Endothelial cell of umbilical vein (primary cell): ENCODE measurements around the gene FAM20A.

Experiments used
- EZH2 ChIP-seq: IDR thresholded peaks from 2 replicates; pipeline ENCODE4 v1.6.1; 2012; ENCODE audit warnings: borderline replicate concordance, low read depth, mild to moderate bottlenecking, moderate library complexity, low read length, inconsistent platforms; ENCODE audit not compliant: severe bottlenecking
- JUN ChIP-seq: IDR thresholded peaks from 2 replicates; pipeline ENCODE4 v1.6.1; 2011; ENCODE audit warnings: borderline replicate concordance, low read depth; ENCODE audit not compliant: insufficient read length, insufficient read depth
- POLR2A ChIP-seq: IDR thresholded peaks from 2 replicates; pipeline ENCODE4 v1.6.1; 2012; ENCODE audit warnings: low read depth, mild to moderate bottlenecking, control low read depth, low read length
- POLR2AphosphoS5 ChIP-seq: IDR thresholded peaks from 2 replicates; pipeline ENCODE4 v1.6.1; 2012; ENCODE audit warnings: low read depth, mild to moderate bottlenecking, control low read depth, low read length, moderate library complexity; ENCODE audit not compliant: insufficient read depth
- TF ChIP-seq, protein P1 (sequence below), 2 donors: IDR thresholded peaks; 1 replicate in 1 of 2; 2 replicates in 1 of 2; pipeline ENCODE4 v1.5.1; 2011; ENCODE audit warnings: low read length in 2 of 2, mild to moderate bottlenecking in 2 of 2, moderate library complexity in 2 of 2, control low read depth in 1 of 2, inconsistent platforms in 1 of 2, low read depth in 1 of 2; ENCODE audit not compliant: insufficient read depth in 1 of 2; ENCODE audit errors: extremely low read depth in 1 of 2

DNA sequence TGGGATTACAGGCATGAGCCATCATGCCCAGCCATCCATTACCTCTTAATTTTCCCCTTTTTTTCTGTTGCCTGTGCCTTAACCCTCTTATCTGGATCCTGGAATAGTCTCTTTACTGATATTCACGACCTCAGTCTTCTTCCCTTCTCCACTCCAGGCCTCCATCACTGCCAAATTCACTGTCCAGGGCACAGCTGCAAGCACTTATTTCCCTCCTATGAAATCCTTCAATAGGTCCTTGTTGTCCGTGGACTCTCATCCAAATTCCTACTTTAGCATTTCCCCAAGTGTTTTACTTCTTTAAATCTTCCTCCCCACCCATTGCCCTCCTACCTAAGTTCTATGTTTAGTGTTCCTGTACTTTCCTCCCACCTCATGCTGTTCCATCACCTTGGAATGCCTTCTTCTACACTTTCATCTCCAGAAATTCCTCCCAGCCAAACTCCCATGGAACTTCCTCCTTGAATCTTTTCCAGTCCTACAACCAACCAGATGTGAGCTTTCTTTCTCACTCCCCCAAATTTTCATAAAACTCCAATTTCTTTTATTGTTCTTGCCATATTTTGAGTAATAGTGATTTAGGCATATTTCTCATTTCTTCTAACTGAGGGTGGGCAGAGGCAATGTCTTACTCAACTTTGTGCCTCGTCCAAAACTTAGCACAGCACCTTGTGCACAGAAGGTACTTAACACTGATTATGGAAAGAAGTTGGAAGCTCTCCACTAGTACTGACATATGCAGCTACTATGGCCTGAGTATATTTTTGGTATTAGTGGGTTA lies 35.3 kb downstream of the FAM20A start:
- TF ChIP-seq POLR2A (no peak), EZH2 (no peak), POLR2AphosphoS5 (no peak), JUN (no peak)
- TF ChIP-seq, protein P1, sequence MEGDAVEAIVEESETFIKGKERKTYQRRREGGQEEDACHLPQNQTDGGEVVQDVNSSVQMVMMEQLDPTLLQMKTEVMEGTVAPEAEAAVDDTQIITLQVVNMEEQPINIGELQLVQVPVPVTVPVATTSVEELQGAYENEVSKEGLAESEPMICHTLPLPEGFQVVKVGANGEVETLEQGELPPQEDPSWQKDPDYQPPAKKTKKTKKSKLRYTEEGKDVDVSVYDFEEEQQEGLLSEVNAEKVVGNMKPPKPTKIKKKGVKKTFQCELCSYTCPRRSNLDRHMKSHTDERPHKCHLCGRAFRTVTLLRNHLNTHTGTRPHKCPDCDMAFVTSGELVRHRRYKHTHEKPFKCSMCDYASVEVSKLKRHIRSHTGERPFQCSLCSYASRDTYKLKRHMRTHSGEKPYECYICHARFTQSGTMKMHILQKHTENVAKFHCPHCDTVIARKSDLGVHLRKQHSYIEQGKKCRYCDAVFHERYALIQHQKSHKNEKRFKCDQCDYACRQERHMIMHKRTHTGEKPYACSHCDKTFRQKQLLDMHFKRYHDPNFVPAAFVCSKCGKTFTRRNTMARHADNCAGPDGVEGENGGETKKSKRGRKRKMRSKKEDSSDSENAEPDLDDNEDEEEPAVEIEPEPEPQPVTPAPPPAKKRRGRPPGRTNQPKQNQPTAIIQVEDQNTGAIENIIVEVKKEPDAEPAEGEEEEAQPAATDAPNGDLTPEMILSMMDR (IDR thresholded peaks at IDR 0.05; ENCODE audit: extremely low read depth in 1 of 2, insufficient read depth in 1 of 2, low read depth in 1 of 2, low read length in 2 of 2) = no peak
